ENCODE results near the gene ALDH16A1. TPM values are rescaled to one million over a fixed set of nuclear protein-coding genes. Genes with fewer than 3 reads are reported as not detected.

Gene ALDH16A1
- total and polyA plus RNA-seq, 10 of the 15 experiments (the other 5 are each of a cell fraction or from before 2014, with no cell fraction given) = 1.7 to 49.3 (median 18.1) TPM

DNA sequence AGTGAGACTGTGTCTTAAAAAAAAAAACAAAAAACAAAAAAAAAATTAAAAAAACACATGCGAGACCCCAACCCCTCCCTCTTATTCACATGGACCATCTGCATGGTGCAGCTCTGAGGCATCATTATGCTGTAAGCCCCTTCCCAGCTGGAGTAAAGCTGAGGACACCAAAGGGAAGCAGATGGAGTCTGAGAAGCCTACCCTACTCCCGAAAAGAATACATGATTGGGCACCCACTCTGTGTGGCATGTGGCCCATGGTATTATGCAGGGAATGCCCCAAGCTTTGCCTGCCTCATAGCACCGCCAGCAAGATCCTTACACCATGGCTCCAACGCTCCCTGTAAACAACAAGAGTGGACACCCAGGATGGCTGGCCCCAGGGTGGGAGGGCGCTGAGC lies 34.5 kb upstream of the ALDH16A1 start (continued):
- TF ChIP-seq BCLAF1 (IDR thresholded peaks at IDR 0.05) (no peak), SMC3 (IDR thresholded peaks at IDR 0.05; ENCODE audit: borderline replicate concordance, low read length) (no peak), NR2F1 (conservative IDR thresholded peaks at IDR 0.05) (no peak), BACH1 (IDR thresholded peaks at IDR 0.05; ENCODE audit: borderline replicate concordance) (no peak), ZNF274 (IDR thresholded peaks at IDR 0.05; ENCODE audit: insufficient read depth, insufficient read length) (no peak)
- TF ChIP-seq, protein P1, sequence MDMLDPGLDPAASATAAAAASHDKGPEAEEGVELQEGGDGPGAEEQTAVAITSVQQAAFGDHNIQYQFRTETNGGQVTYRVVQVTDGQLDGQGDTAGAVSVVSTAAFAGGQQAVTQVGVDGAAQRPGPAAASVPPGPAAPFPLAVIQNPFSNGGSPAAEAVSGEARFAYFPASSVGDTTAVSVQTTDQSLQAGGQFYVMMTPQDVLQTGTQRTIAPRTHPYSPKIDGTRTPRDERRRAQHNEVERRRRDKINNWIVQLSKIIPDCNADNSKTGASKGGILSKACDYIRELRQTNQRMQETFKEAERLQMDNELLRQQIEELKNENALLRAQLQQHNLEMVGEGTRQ (IDR thresholded peaks at IDR 0.05; ENCODE audit: borderline replicate concordance, low read depth, low read length) = no peak

GRCh38 chr19:49419173-49419572 lies 33.9 kb upstream of the ALDH16A1 start:
- intact Hi-C loops (cut with micrococcal nuclease; ENCODE audit: unreplicated experiment) (no loop called here), in situ Hi-C loops (cut with MboI) (no loop called here)
- BruUV-seq (replicated peaks) = no TSS peak
- ChIA-PET POLR2A (no interaction called here), CTCF (interaction anchor here (0.8 to 1.6 kb wide), 5 partner anchors 10 to 118 kb away, joined by 3 to 8 read pairs (median 3); no protein-coding TSS in a partner anchor), SMC1A (ENCODE audit: uncharacterized antibody, unreplicated experiment) (interaction anchor here (1.3 to 1.5 kb wide), 4 partner anchors 11 to 51 kb away, joined by 3 to 4 read pairs (median 4); no protein-coding TSS in a partner anchor), RAD21 (ENCODE audit: unreplicated experiment) (interaction anchor here (1.7 kb wide), 1 partner anchor 16 kb away, joined by 5 read pairs; no protein-coding TSS in a partner anchor)
- no peak overlapping the region for H3K27ac ChIP-seq (ENCODE audit: control insufficient read depth, insufficient read depth)
- no peaks in the 10 kb centered on the region for H4K20me1 ChIP-seq (ENCODE audit: control insufficient read depth, insufficient read depth)
- TF ChIP-seq, protein P2, sequence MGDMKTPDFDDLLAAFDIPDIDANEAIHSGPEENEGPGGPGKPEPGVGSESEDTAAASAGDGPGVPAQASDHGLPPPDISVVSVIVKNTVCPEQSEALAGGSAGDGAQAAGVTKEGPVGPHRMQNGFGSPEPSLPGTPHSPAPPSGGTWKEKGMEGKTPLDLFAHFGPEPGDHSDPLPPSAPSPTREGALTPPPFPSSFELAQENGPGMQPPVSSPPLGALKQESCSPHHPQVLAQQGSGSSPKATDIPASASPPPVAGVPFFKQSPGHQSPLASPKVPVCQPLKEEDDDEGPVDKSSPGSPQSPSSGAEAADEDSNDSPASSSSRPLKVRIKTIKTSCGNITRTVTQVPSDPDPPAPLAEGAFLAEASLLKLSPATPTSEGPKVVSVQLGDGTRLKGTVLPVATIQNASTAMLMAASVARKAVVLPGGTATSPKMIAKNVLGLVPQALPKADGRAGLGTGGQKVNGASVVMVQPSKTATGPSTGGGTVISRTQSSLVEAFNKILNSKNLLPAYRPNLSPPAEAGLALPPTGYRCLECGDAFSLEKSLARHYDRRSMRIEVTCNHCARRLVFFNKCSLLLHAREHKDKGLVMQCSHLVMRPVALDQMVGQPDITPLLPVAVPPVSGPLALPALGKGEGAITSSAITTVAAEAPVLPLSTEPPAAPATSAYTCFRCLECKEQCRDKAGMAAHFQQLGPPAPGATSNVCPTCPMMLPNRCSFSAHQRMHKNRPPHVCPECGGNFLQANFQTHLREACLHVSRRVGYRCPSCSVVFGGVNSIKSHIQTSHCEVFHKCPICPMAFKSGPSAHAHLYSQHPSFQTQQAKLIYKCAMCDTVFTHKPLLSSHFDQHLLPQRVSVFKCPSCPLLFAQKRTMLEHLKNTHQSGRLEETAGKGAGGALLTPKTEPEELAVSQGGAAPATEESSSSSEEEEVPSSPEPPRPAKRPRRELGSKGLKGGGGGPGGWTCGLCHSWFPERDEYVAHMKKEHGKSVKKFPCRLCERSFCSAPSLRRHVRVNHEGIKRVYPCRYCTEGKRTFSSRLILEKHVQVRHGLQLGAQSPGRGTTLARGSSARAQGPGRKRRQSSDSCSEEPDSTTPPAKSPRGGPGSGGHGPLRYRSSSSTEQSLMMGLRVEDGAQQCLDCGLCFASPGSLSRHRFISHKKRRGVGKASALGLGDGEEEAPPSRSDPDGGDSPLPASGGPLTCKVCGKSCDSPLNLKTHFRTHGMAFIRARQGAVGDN (IDR thresholded peaks at IDR 0.05) = no peak
- TF ChIP-seq IKZF2 (IDR thresholded peaks at IDR 0.05) = no peak
- ATAC-seq (no peak), FAIRE-seq (no peak), DNase-seq (ENCODE audit: low read depth, low spot score) (no peak)
- no peaks in the 10 kb centered on the region for H3K79me2 ChIP-seq (ENCODE audit: control insufficient read depth, insufficient read depth, low read length)
- no peak overlapping the region for H2AFZ ChIP-seq (ENCODE audit: control insufficient read depth, low read depth, low read length)
- peaks cover 7% of the 10 kb centered on the region; the same call in 1 of the 2 replicates for H3K4me1 ChIP-seq (ENCODE audit: control insufficient read depth, insufficient read depth, low read length)
- no peak overlapping the region for H3K4me2 ChIP-seq (ENCODE audit: control insufficient read depth, insufficient read depth)
- no peak overlapping the region for H3K4me3 ChIP-seq
- 0% methylated on average over 2 of the region's 2 CpGs for WGBS (ENCODE audit: insufficient coverage, insufficient replicate concordance, low lambda C conversion rate, missing lambda C conversion rate)
- H3K9me3 ChIP-seq (replicated peaks; ENCODE audit: control insufficient read depth, insufficient read depth, low read length) = no peaks in the 10 kb centered on the region
- H3K9ac ChIP-seq (ENCODE audit: control insufficient read depth, insufficient read depth, low read length) = no peak overlapping the region
- no peaks in the 10 kb centered on the region for H3K36me3 ChIP-seq (ENCODE audit: control insufficient read depth in 2 of 2, insufficient read depth in 2 of 2, low read length in 1 of 2)
- H3K27me3 ChIP-seq (replicated peaks in 1 of 2; ENCODE audit: control insufficient read depth in 2 of 2, insufficient read depth in 2 of 2, low read length in 1 of 2) = peaks cover 16 to 31% of the 10 kb centered on the region in 2 experiments

Data from GM12878 (cell line).